Activated CD8-positive, alpha-beta T cell treated with anti-CD3 and anti-CD28 coated beads for 36 hours (primary cell): Measurements from ENCODE around the gene PIEZO2. TPM values are rescaled to one million over a fixed set of nuclear protein-coding genes. Genes with fewer than 3 reads are reported as not detected.
"Not testable (repeated sequence)": the region's sequence is repeated elsewhere in the genome, so short reads cannot be mapped to it uniquely, and the experiment has no call there.

Source experiments
- ATAC-seq: fragments of 200-7000 bp; cut with Tn5 transposase; one replicate; pipeline ENCODE4 v1.10.0; 2021; ENCODE audit warnings: mild to moderate bottlenecking, moderate library complexity
- CTCF ChIA-PET: fragments of 350-600 bp; sonication (Branson Sonifier 250); formaldehyde crosslinking; loops from one replicate; lab custom pipeline; 2021; ENCODE audit warnings: antibody characterized with exemption; lab: Charles Lee
- POLR2A ChIA-PET: fragments of 350-600 bp; sonication (Branson Sonifier 250); formaldehyde crosslinking; loops from one replicate; lab custom pipeline; 2021; ENCODE audit warnings: antibody characterized with exemption; lab: Charles Lee
- DNase-seq: peaks from one replicate; pipeline ENCODE4 v3.0.0-alpha.2; 2020
- H3K27ac Mint-ChIP-seq: one replicate; pipeline ENCODE4 v1.8.0; 2021; ENCODE audit warnings: mild to moderate bottlenecking, mixed read lengths
- H3K27me3 Mint-ChIP-seq: one replicate; pipeline ENCODE4 v1.8.0; 2021; ENCODE audit warnings: mixed read lengths
- H3K36me3 Mint-ChIP-seq: one replicate; pipeline ENCODE4 v1.8.0; 2021; ENCODE audit warnings: low read depth, mixed read lengths
- H3K4me1 Mint-ChIP-seq: one replicate; pipeline ENCODE4 v1.8.0; 2021; ENCODE audit warnings: low read depth, mixed read lengths
- H3K4me3 Mint-ChIP-seq: one replicate; pipeline ENCODE4 v1.8.0; 2021; ENCODE audit warnings: mild to moderate bottlenecking, moderate library complexity, mixed read lengths
- H3K9me3 Mint-ChIP-seq: one replicate; pipeline ENCODE4 v1.8.0; 2021; ENCODE audit warnings: mixed read lengths
- intact Hi-C: fragments of 100-400 bp; cut with micrococcal nuclease; formaldehyde crosslinking; loops from one replicate; pipeline ENCODE4 v1.10.0; 2022
- total RNA-seq, 2 experiments: library from RNA; stranded (reverse); gene quantifications; one replicate each; pipeline ENCODE4 v1.2.3, GENCODE V29; 2021
- TF ChIP-seq, protein P1 (sequence below): fragments of 200-600 bp; IDR thresholded peaks from one replicate; pipeline ENCODE4 v1.8.0; 2022; ENCODE audit warnings: antibody characterized with exemption, mild to moderate bottlenecking

PIEZO2 gene
- total RNA-seq, 2 experiments from 2014 or later: not detected

DNA sequence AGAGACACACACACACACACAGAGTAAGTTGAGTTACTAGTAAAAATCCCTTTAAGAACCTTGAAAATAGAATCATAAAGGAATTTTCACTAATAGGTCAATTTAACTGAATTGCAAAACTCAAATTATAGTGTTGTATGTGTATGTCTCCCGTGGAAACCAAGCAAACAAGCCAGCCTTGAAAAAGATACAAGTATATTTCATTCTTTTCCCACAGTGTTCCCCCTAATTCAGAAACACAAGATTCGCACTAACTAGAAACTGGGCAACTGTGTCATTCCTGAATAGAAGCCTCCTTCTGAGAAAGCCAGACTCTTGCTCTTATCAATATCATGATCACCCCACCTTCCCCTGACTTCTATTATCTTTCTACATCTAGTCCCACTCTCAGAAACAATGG, 229.5 kb downstream of the PIEZO2 start:
- Mint-ChIP-seq H3K27ac (no peak overlapping the region), H3K4me3 (no peak overlapping the region), H3K27me3 (no peaks in the 10 kb centered on the region), H3K36me3 (no peaks in the 10 kb centered on the region), H3K9me3 (no peaks in the 10 kb centered on the region), H3K4me1 (no peaks in the 10 kb centered on the region)
- POLR2A ChIA-PET: no interaction called here
- intact Hi-C loops: no loop called here
- no peak for DNase-seq
- CTCF ChIA-PET: no interaction called here
- no peak for ATAC-seq
- TF ChIP-seq, protein P1, sequence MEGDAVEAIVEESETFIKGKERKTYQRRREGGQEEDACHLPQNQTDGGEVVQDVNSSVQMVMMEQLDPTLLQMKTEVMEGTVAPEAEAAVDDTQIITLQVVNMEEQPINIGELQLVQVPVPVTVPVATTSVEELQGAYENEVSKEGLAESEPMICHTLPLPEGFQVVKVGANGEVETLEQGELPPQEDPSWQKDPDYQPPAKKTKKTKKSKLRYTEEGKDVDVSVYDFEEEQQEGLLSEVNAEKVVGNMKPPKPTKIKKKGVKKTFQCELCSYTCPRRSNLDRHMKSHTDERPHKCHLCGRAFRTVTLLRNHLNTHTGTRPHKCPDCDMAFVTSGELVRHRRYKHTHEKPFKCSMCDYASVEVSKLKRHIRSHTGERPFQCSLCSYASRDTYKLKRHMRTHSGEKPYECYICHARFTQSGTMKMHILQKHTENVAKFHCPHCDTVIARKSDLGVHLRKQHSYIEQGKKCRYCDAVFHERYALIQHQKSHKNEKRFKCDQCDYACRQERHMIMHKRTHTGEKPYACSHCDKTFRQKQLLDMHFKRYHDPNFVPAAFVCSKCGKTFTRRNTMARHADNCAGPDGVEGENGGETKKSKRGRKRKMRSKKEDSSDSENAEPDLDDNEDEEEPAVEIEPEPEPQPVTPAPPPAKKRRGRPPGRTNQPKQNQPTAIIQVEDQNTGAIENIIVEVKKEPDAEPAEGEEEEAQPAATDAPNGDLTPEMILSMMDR: no peak

DNA sequence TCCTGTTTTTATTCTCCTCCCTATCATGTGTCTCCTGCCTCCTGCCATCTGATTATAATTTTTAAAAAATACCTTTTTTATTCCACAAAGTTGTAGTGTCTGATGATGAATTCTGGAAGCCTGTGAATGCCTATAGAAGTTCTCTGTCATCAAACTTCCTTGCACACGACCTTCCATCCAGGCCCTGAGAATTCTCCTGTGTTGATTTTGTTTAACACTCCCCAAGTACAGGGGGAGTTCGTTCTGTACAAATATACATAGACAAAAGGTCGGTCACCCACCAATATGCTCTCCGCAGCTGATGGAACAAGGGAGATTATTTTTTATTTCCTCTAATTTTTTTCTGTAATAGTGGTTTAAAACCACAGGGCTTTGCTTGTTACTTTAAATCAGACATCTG, 232.5 kb downstream of the PIEZO2 start:
- ATAC-seq: no peak
- no peak overlapping the region for H3K4me3 Mint-ChIP-seq
- TF ChIP-seq, protein P1: no peak
- H3K36me3 Mint-ChIP-seq: no peaks in the 10 kb centered on the region
- no peaks in the 10 kb centered on the region for H3K9me3 Mint-ChIP-seq
- intact Hi-C loops: no loop called here
- ChIA-PET POLR2A (no interaction called here), CTCF (no interaction called here)
- no peaks in the 10 kb centered on the region for H3K4me1 Mint-ChIP-seq
- H3K27me3 Mint-ChIP-seq: no peaks in the 10 kb centered on the region
- H3K27ac Mint-ChIP-seq: no peak overlapping the region
- DNase-seq: no peak

DNA sequence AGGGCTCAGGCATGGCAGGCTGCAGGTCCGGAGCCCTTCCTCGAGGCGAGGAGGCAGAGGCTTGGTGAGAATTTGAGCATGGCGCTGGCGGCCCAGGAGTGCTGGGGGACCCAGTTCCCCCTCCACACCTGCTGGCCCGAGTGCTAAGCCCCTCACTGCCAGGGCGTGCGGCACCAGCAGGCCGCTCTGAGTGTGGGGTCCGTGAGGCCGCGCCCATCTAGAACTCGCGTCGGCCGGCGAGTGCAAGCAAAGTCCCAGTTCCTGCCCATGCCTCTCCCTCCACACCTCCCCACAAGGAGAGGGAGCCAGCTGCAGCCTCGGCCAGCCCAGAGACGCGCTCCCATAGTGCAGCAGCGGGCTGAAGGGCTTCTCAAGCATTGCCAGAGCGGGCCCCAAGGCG, 233.0 kb downstream of the PIEZO2 start:
- Mint-ChIP-seq H3K4me3 (no peak overlapping the region), H3K9me3 (no peaks in the 10 kb centered on the region), H3K4me1 (no peaks in the 10 kb centered on the region), H3K27me3 (no peaks in the 10 kb centered on the region), H3K27ac (no peak overlapping the region), H3K36me3 (no peaks in the 10 kb centered on the region)
- intact Hi-C loops: no loop called here
- ChIA-PET POLR2A (no interaction called here), CTCF (no interaction called here)
- no peak for DNase-seq
- no peak for ATAC-seq
- TF ChIP-seq, protein P1: no peak

DNA sequence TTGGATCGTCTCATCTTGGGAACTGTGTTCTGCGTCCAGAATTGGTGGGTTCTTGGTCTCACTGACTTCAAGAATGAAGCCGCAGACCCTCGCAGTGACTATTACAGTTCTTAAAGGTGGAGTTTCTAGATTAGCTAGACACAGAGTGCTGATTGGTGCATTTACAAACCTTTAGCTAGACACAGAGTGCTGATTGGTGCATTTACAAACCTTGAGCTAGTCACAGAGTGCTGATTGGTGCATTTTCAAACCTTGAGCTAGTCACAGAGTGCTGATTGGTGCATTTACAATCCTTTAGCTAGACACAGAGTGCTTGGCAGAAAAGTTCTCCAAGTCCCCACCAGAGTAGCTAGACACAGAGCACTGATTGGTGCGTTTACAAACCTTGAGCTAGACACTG, 233.6 kb downstream of the PIEZO2 start:
- DNase-seq, ATAC-seq, H3K9me3 Mint-ChIP-seq, H3K27me3 Mint-ChIP-seq, H3K27ac Mint-ChIP-seq, H3K4me1 Mint-ChIP-seq, CTCF ChIA-PET, H3K36me3 Mint-ChIP-seq, POLR2A ChIA-PET, intact Hi-C loops, H3K4me3 Mint-ChIP-seq: not testable (repeated sequence)

DNA sequence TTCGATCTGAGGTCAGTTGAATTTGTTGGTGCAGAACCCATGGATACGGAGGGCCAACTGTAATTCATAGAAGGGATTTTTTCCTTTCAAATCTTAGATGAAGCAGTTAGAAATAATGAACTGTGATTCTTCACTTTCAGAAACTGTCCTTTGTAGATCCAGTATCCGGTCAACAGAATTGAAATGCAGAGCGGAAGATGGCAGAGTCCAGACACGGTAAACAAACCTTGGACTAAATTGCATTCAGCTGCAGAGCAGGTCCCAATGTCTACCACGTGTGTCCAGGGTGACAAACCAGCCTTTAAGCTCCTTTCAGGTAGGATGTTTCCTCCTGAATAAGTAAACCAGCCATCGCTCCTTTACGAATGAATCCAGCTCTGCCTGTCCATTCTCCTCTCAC, 234.8 kb downstream of the PIEZO2 start:
- H3K36me3 Mint-ChIP-seq, H3K4me1 Mint-ChIP-seq, ATAC-seq, CTCF ChIA-PET, H3K9me3 Mint-ChIP-seq, H3K27me3 Mint-ChIP-seq, H3K27ac Mint-ChIP-seq, DNase-seq, POLR2A ChIA-PET, H3K4me3 Mint-ChIP-seq, intact Hi-C loops: not testable (repeated sequence)

DNA sequence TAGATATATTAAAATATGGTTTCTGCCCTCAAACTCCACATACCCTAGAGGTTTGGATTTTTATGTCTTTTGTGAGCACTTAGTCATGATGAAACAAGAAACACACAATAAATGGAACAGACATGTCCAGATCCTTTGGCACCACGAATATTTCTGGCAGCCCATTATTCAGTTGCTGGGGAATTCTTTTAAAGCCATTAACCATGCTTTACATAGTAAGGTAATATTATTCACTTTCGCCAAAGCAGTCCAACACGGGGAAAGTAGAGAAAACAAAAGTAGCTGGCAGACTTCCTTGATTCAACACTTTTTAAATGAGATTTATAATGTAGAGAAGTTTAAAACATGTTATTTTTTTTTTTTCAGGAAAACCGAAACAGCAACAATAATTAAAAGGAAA, 235.4 kb downstream of the PIEZO2 start:
- ATAC-seq: no peak
- POLR2A ChIA-PET: no interaction called here

More for the DNA sequence above, 235.4 kb downstream of the PIEZO2 start:
- DNase-seq: no peak
- no peaks in the 10 kb centered on the region for H3K4me1 Mint-ChIP-seq
- H3K36me3 Mint-ChIP-seq: no peaks in the 10 kb centered on the region
- intact Hi-C loops: no loop called here
- TF ChIP-seq, protein P1: no peak
- CTCF ChIA-PET: no interaction called here
- H3K27me3 Mint-ChIP-seq: no peaks in the 10 kb centered on the region
- H3K9me3 Mint-ChIP-seq: no peaks in the 10 kb centered on the region
- H3K27ac Mint-ChIP-seq: no peak overlapping the region
- no peak overlapping the region for H3K4me3 Mint-ChIP-seq
